ENCODE measurements around the gene RABL6.

GRCh38 chr9:136845465-136846260 lies 37.9 kb downstream of the RABL6 start:
- no peak for TF ChIP-seq CTCF (tag by site-specific recombination; IDR thresholded peaks at IDR 0.05)
- TF ChIP-seq ZNF830 (tag by site-specific recombination; IDR thresholded peaks at IDR 0.05; ENCODE audit: low read depth), result no peak
- no peak for TF ChIP-seq ZBTB17 (tag by site-specific recombination; IDR thresholded peaks at IDR 0.05)
- TF ChIP-seq ZFHX2 (tag by site-specific recombination; conservative IDR thresholded peaks at IDR 0.05), result no peak
- TF ChIP-seq ELK4 (IDR thresholded peaks at IDR 0.05; ENCODE audit: borderline replicate concordance, low read depth, low read length), result no peak
- TF ChIP-seq ZNF449 (tag by site-specific recombination; IDR thresholded peaks at IDR 0.05), result no peak
- TF ChIP-seq KLF1 (tag by site-specific recombination; IDR thresholded peaks at IDR 0.05), result no peak
- no peak for TF ChIP-seq SP2 (tag by site-specific recombination; IDR thresholded peaks at IDR 0.05)
